ACC112 (cell line): ENCODE data around the gene ZKSCAN1.
"Not testable (repeated sequence)": the region's sequence is repeated elsewhere in the genome, so short reads cannot be mapped to it uniquely, and the experiment has no call there.

Experiments
- H2AFZ ChIP-seq: fragments of 200-600 bp; sonication (generic); one replicate; pipeline ENCODE4 v1.6.0; 2017; ENCODE audit warnings: antibody characterized with exemption, low read length; ENCODE audit not compliant: unreplicated experiment
- H3K27ac ChIP-seq: fragments of 200-600 bp; sonication (generic); 2 replicates; pipeline ENCODE4 v1.5.1; 2014; ENCODE audit warnings: low read depth, mild to moderate bottlenecking, antibody characterized with exemption, low read length, moderate library complexity
- H3K27me3 ChIP-seq: fragments of 200-600 bp; sonication (generic); 2 replicates; pipeline ENCODE4 v1.6.1; 2014; ENCODE audit warnings: mild to moderate bottlenecking, antibody characterized with exemption, low read length, moderate library complexity, mixed read lengths; ENCODE audit not compliant: insufficient read depth
- H3K36me3 ChIP-seq: fragments of 200-600 bp; sonication (generic); 2 replicates; pipeline ENCODE4 v1.6.1; 2016; ENCODE audit warnings: mild to moderate bottlenecking, antibody characterized with exemption, low read length, moderate library complexity, mixed read lengths; ENCODE audit not compliant: insufficient read depth
- H3K4me1 ChIP-seq: fragments of 200-600 bp; sonication (generic); one replicate; pipeline ENCODE4 v1.6.1; 2016; ENCODE audit warnings: low read length, mixed read lengths; ENCODE audit not compliant: insufficient read depth, unreplicated experiment, control insufficient read depth
- H3K4me3 ChIP-seq: fragments of 200-600 bp; sonication (generic); 2 replicates; pipeline ENCODE4 v1.5.1; 2014; ENCODE audit warnings: mild to moderate bottlenecking, low read depth, low read length
- H3K79me2 ChIP-seq: fragments of 200-600 bp; sonication (generic); one replicate; pipeline ENCODE4 v1.6.0; 2016; ENCODE audit warnings: low read length; ENCODE audit not compliant: control insufficient read depth, unreplicated experiment, insufficient read depth

Gene ZKSCAN1

DNA sequence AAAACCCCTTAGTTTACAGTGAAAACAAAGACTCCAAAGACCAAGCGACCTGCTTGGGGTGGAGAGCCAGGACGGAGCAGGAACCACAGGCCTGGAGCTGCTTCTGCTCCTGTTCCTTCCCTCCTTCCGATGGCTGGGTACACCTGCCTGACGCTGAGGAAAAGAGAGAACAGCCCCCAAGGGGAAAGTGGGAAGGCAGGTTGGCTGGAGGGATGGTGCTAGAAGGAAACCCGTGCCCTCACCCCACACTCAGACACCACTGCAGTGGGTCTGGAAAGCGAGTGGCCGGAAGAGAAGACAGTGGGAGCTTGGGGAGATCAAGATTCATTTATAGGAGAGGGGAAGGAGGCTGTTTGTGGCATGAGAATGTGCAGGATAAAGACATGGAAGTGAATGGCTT, 34.3 kb upstream of the ZKSCAN1 start:
- H3K36me3 ChIP-seq, H3K27ac ChIP-seq, H3K4me3 ChIP-seq, H3K79me2 ChIP-seq, H3K4me1 ChIP-seq, H2AFZ ChIP-seq: not testable (repeated sequence)
- H3K27me3 ChIP-seq, result peaks cover 36% of the 10 kb centered on the region

GRCh38 chr7:99984593-99984992, 30.8 kb upstream of the ZKSCAN1 start:
- no peaks in the 10 kb centered on the region for H3K4me1 ChIP-seq

GRCh38 chr7:99987306-99987705, 28.1 kb upstream of the ZKSCAN1 start:
- H3K27me3 ChIP-seq, result peaks cover 29% of the 10 kb centered on the region
- not testable (repeated sequence) for H3K27ac ChIP-seq, H2AFZ ChIP-seq, H3K36me3 ChIP-seq, H3K4me3 ChIP-seq, H3K4me1 ChIP-seq, H3K79me2 ChIP-seq

More at GRCh38 chr7:99984593-99984992, 30.8 kb upstream of the ZKSCAN1 start:
- Histone ChIP-seq H3K27me3 (peaks cover 29% of the 10 kb centered on the region), H3K36me3 (no peaks in the 10 kb centered on the region), H3K79me2 (no peaks in the 10 kb centered on the region), H3K4me3 (no peak overlapping the region), H2AFZ (no peak overlapping the region), H3K27ac (no peak overlapping the region)

DNA sequence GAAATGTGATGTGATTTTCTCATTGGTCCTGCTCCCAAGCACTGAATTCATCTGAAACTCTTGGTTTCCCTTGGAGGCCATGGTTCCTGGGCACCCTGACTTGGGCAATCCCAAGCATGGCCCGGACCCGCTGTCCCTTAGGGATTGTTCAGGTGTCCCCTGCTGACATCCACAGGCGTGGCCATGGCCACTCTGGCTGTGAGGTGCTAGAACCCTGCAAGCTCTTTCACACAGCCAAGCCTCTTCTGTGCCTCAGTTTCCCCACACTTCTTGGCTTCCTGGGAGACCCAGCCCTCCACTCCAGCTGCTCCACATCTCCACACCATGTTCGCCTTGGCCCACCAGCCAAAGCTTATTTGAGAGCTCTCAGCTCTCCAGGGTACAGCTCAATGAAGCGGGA, 27.6 kb upstream of the ZKSCAN1 start:
- Histone ChIP-seq H3K4me3 (no peak overlapping the region), H3K4me1 (no peaks in the 10 kb centered on the region), H2AFZ (no peak overlapping the region), H3K27me3 (peaks cover 29% of the 10 kb centered on the region), H3K79me2 (no peaks in the 10 kb centered on the region), H3K27ac (no peak overlapping the region), H3K36me3 (no peaks in the 10 kb centered on the region)

DNA sequence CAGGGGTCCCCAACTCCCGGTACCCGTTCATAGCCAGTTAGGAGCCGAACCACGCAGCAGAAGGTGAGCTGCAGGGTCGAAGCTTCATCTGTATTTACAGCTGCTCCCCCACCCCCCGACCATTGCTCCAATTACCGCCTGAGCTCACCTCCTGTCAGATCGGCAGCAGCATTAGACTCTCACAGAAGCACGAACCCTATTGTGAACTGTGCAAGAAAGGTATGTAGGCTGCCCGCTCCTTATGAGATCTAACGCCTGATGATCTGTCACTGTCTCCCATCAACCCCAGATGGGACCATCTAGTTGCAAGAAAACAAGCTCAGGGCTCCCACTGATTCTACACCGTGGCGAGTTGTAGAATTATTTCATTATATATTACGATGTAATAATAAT, 24.9 kb upstream of the ZKSCAN1 start:
- Histone ChIP-seq H3K4me1 (no peaks in the 10 kb centered on the region), H3K79me2 (no peaks in the 10 kb centered on the region), H3K27me3 (peaks cover 18% of the 10 kb centered on the region), H3K4me3 (no peak overlapping the region), H3K36me3 (no peaks in the 10 kb centered on the region), H2AFZ (no peak overlapping the region), H3K27ac (no peak overlapping the region)

DNA sequence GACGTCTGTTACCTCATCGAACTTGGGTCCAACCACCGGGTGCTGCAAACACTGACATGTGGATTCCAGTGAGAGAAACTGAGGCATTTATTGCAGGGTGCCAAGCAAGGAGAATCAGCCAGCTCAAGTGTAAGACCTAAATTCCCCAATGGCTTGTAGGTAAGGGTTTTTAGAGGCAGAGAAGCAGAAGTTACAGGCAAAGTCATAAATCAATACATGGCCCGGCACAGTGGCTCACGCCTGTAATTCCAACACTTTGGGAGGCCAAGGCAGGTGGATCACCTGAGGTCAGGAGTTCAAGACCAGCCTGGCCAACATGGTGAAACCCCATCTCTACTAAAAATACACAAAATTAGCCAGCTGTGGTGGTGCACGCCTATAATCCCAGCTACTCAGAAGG, 23.9 kb upstream of the ZKSCAN1 start:
- H3K27me3 ChIP-seq, result peaks cover 12% of the 10 kb centered on the region
- H3K4me1 ChIP-seq, H3K27ac ChIP-seq, H3K79me2 ChIP-seq, H2AFZ ChIP-seq, H3K4me3 ChIP-seq, H3K36me3 ChIP-seq: not testable (repeated sequence)

DNA sequence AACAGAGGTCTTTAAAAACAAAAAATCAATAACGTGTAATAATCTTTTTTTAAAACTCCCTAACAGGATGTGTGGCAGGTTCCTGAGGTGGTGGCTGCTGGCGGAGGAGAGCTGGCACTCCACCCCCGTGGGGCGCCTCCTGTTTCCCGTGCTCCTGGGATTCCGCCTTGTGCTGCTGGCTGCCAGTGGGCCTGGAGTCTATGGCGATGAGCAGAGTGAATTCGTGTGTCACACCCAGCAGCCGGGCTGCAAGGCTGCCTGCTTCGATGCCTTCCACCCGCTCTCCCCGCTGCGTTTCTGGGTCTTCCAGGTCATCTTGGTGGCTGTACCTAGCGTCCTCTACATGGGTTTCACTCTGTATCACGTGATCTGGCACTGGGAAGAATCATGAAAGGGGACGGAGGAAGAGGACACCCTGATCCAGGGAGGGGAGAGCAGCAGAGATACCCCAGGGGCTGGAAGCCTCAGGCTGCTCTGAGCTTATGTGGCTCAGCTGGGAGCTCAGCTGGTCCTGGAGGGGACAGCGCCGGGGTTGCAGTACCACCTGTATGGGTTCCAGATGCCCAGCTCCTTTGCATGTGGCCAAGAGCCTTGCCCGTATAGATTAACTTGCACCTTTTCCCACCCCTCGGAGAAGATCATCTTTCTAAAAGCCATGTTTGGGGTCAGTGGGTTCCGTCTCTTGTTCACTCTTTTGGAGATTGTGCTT, 22.9 kb upstream of the ZKSCAN1 start:
- Histone ChIP-seq H3K27me3 (peaks cover 7% of the 10 kb centered on the region; the same call in 1 of the 2 replicates), H3K79me2 (no peaks in the 10 kb centered on the region), H3K4me1 (no peaks in the 10 kb centered on the region), H3K27ac (no peak overlapping the region), H2AFZ (no peak overlapping the region), H3K4me3 (no peak overlapping the region), H3K36me3 (no peaks in the 10 kb centered on the region)

DNA sequence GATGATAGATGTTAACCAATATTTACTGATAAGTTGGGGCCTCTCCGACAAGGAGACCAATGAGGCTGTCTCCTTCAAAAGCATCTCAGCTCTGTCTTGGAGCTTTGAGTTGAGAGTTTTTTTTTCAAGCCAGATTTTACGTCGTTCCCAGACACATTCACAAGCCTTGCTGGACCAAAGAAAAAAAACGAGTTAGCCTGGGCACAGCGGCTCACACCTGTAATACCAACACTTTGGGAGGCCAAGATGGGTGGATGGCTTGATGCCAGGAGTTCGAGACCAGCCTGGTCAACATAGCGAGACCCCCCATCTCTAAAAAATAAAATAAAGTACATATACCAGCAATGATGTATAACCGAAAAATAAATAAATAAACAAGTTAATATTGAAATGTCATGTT, 20.6 kb upstream of the ZKSCAN1 start:
- Histone ChIP-seq H3K27ac (no peak overlapping the region), H3K79me2 (no peaks in the 10 kb centered on the region), H3K36me3 (no peaks in the 10 kb centered on the region), H3K4me1 (peaks cover 3% of the 10 kb centered on the region), H3K4me3 (no peak overlapping the region), H2AFZ (peak overlapping the region; percentile 27), H3K27me3 (no peaks in the 10 kb centered on the region)

DNA sequence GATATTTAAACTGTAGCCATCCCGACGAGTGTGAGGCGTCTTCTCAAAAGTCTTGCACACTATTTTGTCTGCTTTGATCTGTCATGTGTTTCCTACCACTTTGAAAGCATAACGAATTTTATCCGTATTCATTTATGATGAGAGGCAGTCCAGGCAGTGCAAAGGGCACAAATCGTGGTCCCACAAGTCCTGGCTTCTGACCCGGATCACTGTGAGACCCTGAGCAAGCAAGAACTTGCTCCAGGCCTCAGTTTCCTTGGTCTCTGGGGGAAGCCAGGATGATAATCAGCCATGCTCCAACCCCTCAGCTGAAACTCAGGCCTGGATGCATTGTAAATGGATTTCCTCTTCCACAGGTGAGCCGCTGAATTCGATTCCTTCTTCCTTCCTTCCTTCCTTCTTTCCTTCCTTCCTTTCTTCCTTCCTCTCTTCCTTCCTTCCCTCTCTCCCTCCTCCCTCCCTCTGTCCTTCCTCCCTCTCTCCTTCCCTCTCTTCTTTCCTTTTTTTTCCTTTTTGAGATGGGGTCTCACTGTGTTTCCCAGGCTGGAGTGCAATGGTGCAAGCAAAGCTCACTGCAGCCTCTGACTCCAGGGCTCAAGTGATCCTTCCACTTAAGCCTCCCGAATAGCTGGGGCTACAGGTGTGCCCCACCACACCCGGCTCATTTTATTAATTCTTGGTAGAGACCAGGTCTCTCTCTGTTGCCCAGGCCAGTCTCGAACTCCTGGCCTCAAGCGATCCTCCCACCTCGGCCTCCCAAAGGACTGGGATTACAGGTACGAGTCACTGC, 18.4 kb upstream of the ZKSCAN1 start:
- Histone ChIP-seq H3K36me3 (no peaks in the 10 kb centered on the region), H3K27ac (no peak overlapping the region), H3K4me3 (peak overlapping the region; percentile 75), H3K79me2 (no peaks in the 10 kb centered on the region), H3K27me3 (no peaks in the 10 kb centered on the region), H2AFZ (peak overlapping the region; percentile 95), H3K4me1 (peaks cover 3% of the 10 kb centered on the region)

DNA sequence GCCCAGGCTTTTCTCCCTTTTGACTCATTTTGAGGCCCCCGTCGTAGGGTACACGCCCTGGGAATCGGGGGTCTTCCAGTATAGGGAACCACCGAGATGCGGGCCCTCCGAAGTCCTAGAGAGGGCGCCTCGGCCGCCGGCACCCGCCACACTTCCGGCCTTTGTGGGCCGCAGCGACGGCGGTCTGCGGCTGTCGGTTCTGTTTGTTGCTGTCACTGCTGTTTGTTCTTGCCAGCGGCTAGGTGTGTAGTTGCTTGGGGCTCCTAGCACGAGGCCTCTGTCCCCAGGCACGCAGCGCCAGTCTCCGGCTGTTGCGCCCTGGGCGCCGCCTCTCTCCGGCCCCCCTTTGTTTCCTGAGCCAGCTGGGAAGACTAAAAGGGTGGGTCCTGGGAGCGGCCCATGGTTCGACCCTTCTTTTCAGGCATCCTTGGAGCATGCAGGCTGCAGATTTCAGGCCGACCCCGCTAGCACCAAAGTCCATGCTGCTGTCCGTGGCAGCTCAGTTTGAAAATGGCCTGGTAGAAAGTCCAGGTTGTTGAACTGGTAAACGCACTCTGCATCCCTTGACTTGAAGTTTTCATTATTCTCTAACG, 17.8 kb upstream of the ZKSCAN1 start:
- Histone ChIP-seq H2AFZ (peak overlapping the region; percentile 95), H3K4me3 (peak overlapping the region; percentile 75), H3K27ac (no peak overlapping the region)

DNA sequence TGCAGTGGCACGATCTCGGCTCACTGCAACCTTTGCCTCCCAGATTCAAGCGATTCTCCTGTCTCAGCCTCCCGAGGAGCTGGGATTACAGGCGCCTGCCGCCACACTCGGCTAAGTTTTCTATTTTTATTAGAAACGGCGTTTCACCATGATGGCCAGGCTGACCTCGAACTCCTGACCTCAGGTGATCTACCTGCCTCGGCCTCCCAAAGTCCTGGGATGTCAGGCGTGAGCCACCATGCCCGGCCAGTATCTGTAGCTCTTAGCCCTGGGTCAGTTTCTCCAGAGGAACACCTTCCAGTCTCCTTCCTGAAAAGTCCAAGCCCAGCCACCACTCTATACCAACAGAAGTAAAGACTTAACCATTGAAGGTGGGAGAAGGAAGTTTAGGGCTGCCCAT, 15.2 kb upstream of the ZKSCAN1 start:
- no peaks in the 10 kb centered on the region for H3K27me3 ChIP-seq
- H3K27ac ChIP-seq, result no peak overlapping the region
- H2AFZ ChIP-seq, result no peak overlapping the region
- H3K4me3 ChIP-seq, result no peak overlapping the region
- no peaks in the 10 kb centered on the region for H3K79me2 ChIP-seq
- H3K4me1 ChIP-seq, result peaks cover 3% of the 10 kb centered on the region
- H3K36me3 ChIP-seq, result no peaks in the 10 kb centered on the region

More for the DNA sequence above, 17.8 kb upstream of the ZKSCAN1 start:
- Histone ChIP-seq H3K36me3 (no peaks in the 10 kb centered on the region), H3K4me1 (peaks cover 3% of the 10 kb centered on the region), H3K27me3 (no peaks in the 10 kb centered on the region), H3K79me2 (no peaks in the 10 kb centered on the region)
